SU-DHL-6 (cell line): ENCODE data around the gene ATP5PD.
"Not testable (repeated sequence)": the region's sequence is repeated elsewhere in the genome, so short reads cannot be mapped to it uniquely, and the experiment has no call there.

Experiments used
- H2AFZ ChIP-seq: fragments of 200-600 bp; sonication (generic); 2 replicates; pipeline ENCODE4 v1.6.1; 2014; ENCODE audit warnings: low read depth, mild to moderate bottlenecking, moderate library complexity, mixed read lengths, antibody characterized with exemption, low read length; ENCODE audit not compliant: severe bottlenecking
- H3F3A ChIP-seq: fragments of 200-600 bp; shearing (Covaris generic); 2 replicates; pipeline ENCODE4 v1.6.0; 2016; ENCODE audit warnings: antibody characterized with exemption, mild to moderate bottlenecking; ENCODE audit not compliant: insufficient read depth
- H3K27ac ChIP-seq: fragments of 200-600 bp; sonication (generic); 2 replicates; pipeline ENCODE4 v1.5.1; 2016; ENCODE audit warnings: low read depth, mild to moderate bottlenecking, low read length, moderate library complexity, mixed read lengths
- H3K27me3 ChIP-seq: fragments of 200-600 bp; sonication (generic), shearing (Covaris generic); 2 replicates; pipeline ENCODE4 v1.6.0; 2014; ENCODE audit warnings: mild to moderate bottlenecking, low read length
- H3K36me3 ChIP-seq: fragments of 200-600 bp; sonication (generic); 2 replicates; pipeline ENCODE4 v1.6.1; 2014; ENCODE audit warnings: mild to moderate bottlenecking, low read length, mixed read lengths
- H3K4me2 ChIP-seq: fragments of 300-600, 200-600 bp; shearing (Covaris generic), sonication (generic); 2 replicates; pipeline ENCODE4 v1.6.0; 2014; ENCODE audit warnings: low read length, low read depth, mild to moderate bottlenecking; ENCODE audit not compliant: poor library complexity, severe bottlenecking
- H3K4me3 ChIP-seq: fragments of 200-600 bp; sonication (generic); 2 replicates; pipeline ENCODE4 v1.5.1; 2014; ENCODE audit warnings: antibody characterized with exemption, low read length, mild to moderate bottlenecking, mixed read lengths; ENCODE audit not compliant: insufficient read depth, poor library complexity, severe bottlenecking
- H3K79me2 ChIP-seq: fragments of 200-600 bp; sonication (generic); 2 replicates; pipeline ENCODE4 v1.6.1; 2014; ENCODE audit warnings: mild to moderate bottlenecking, low read length, moderate library complexity; ENCODE audit not compliant: insufficient read depth
- H3K9ac ChIP-seq: fragments of 200-600 bp; sonication (generic); 2 replicates; pipeline ENCODE4 v1.7.0; 2014; ENCODE audit warnings: mild to moderate bottlenecking, low read length
- H3K9me2 ChIP-seq: fragments of 200-600 bp; sonication (generic); replicated peaks from 2 replicates; pipeline ENCODE4 v1.6.1; 2014; ENCODE audit warnings: low read length; ENCODE audit not compliant: insufficient read depth
- H3K9me3 ChIP-seq: fragments of 200-600 bp; sonication (generic); 2 replicates; pipeline ENCODE4 v1.6.1; 2014; ENCODE audit warnings: low read length, mixed read lengths; ENCODE audit not compliant: insufficient read depth
- H4K20me1 ChIP-seq: fragments of 200-600 bp; sonication (generic); 2 replicates; pipeline ENCODE4 v1.6.1; 2014; ENCODE audit warnings: low read depth, mild to moderate bottlenecking, antibody characterized with exemption, low read length, moderate library complexity, mixed read lengths
- EZH2phosphoT487 ChIP-seq: fragments of 200-600 bp; sonication (generic), shearing (Covaris generic); conservative IDR thresholded peaks from 2 replicates; pipeline ENCODE4 v1.6.1; 2018; ENCODE audit warnings: mild to moderate bottlenecking, antibody characterized with exemption, low read length, moderate library complexity, mixed read lengths
- TF ChIP-seq, protein P1 (sequence below): fragments of 200-600 bp; sonication (generic); IDR thresholded peaks from one replicate; pipeline ENCODE4 v1.5.1; 2017; ENCODE audit warnings: antibody characterized with exemption, mild to moderate bottlenecking, low read length, moderate library complexity; ENCODE audit not compliant: insufficient read depth, poor library complexity, severe bottlenecking

ATP5PD gene

DNA sequence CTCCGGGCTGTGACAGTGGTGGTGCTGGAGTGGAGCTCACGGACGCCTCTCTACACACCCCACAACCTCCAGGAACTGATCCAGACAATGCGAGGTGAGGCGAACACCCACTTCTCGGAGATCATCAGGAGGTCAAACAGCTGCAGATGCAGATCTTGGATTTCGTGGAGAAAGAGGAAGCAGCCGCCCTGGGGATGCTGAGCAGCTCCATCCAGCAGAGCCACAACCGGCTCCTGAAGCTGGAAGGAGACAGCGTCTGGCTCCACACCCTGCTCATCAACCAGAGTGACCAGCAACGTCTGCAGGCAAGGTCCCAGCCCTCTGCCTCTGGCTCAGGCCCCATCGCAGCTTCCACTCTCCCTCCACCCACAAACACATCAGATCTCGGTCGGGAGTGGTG, 27.8 kb upstream of the ATP5PD start:
- no peak overlapping the region for H2AFZ ChIP-seq
- no peaks in the 10 kb centered on the region for H3F3A ChIP-seq
- no peak overlapping the region for H3K4me3 ChIP-seq
- no peak for TF ChIP-seq EZH2phosphoT487
- TF ChIP-seq, protein P1, sequence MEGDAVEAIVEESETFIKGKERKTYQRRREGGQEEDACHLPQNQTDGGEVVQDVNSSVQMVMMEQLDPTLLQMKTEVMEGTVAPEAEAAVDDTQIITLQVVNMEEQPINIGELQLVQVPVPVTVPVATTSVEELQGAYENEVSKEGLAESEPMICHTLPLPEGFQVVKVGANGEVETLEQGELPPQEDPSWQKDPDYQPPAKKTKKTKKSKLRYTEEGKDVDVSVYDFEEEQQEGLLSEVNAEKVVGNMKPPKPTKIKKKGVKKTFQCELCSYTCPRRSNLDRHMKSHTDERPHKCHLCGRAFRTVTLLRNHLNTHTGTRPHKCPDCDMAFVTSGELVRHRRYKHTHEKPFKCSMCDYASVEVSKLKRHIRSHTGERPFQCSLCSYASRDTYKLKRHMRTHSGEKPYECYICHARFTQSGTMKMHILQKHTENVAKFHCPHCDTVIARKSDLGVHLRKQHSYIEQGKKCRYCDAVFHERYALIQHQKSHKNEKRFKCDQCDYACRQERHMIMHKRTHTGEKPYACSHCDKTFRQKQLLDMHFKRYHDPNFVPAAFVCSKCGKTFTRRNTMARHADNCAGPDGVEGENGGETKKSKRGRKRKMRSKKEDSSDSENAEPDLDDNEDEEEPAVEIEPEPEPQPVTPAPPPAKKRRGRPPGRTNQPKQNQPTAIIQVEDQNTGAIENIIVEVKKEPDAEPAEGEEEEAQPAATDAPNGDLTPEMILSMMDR: no peak
- H4K20me1 ChIP-seq: no peaks in the 10 kb centered on the region
- H3K79me2 ChIP-seq: no peaks in the 10 kb centered on the region
- H3K27ac ChIP-seq: no peak overlapping the region
- H3K9me3 ChIP-seq: no peaks in the 10 kb centered on the region
- H3K9ac ChIP-seq: no peak overlapping the region
- no peak overlapping the region for H3K4me2 ChIP-seq
- H3K27me3 ChIP-seq: no peaks in the 10 kb centered on the region
- H3K36me3 ChIP-seq: no peaks in the 10 kb centered on the region
- H3K9me2 ChIP-seq: no peaks in the 10 kb centered on the region

DNA sequence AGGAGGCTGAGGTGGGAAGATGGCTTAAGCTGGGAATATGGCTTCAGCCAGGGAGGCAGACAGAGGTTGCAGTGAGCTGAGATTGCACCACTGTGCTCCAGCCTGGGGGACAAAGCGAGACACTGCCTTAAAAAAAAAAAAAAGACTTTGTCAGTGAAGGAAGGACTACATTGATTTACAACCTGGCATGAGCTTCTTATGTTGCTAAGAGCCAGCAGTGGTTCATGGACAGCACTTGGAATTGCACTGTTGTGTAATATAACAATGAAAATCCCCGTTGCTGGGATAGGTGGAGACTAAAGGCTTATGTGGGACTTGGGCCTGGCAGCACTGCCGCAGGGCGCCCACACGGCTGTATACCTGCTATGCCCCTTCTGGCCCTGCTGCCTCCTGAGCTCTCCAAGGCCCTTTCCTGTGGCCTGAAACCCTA, 26.9 kb upstream of the ATP5PD start:
- H3K79me2 ChIP-seq: no peaks in the 10 kb centered on the region
- H3K36me3 ChIP-seq: no peaks in the 10 kb centered on the region
- TF ChIP-seq, protein P1: no peak
- no peak for TF ChIP-seq EZH2phosphoT487
- no peaks in the 10 kb centered on the region for H4K20me1 ChIP-seq
- no peaks in the 10 kb centered on the region for H3K9me2 ChIP-seq
- no peaks in the 10 kb centered on the region for H3K27me3 ChIP-seq
- H3F3A ChIP-seq: no peaks in the 10 kb centered on the region
- no peak overlapping the region for H2AFZ ChIP-seq
- H3K9me3 ChIP-seq: no peaks in the 10 kb centered on the region
- no peak overlapping the region for H3K4me3 ChIP-seq
- no peak overlapping the region for H3K4me2 ChIP-seq
- no peak overlapping the region for H3K9ac ChIP-seq
- no peak overlapping the region for H3K27ac ChIP-seq

DNA sequence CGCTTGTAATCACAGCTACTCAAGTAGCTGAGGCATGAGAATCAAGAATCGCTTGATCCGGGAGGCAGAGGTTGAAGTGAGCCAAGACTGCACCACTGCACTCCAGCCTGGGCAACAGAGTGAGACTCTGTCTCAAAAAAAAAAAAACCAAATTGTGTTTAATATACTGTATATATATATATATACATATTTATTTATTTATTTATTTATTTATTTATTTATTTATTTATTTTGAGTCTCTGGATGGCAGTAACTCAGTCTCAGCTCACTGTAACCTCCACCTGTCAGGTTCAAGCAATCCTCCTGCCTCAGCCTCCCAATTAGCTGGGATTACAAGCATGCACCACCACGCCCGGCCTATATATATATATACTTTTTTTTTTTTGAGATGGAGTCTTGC, 26.1 kb upstream of the ATP5PD start:
- not testable (repeated sequence) for H3K27ac ChIP-seq

DNA sequence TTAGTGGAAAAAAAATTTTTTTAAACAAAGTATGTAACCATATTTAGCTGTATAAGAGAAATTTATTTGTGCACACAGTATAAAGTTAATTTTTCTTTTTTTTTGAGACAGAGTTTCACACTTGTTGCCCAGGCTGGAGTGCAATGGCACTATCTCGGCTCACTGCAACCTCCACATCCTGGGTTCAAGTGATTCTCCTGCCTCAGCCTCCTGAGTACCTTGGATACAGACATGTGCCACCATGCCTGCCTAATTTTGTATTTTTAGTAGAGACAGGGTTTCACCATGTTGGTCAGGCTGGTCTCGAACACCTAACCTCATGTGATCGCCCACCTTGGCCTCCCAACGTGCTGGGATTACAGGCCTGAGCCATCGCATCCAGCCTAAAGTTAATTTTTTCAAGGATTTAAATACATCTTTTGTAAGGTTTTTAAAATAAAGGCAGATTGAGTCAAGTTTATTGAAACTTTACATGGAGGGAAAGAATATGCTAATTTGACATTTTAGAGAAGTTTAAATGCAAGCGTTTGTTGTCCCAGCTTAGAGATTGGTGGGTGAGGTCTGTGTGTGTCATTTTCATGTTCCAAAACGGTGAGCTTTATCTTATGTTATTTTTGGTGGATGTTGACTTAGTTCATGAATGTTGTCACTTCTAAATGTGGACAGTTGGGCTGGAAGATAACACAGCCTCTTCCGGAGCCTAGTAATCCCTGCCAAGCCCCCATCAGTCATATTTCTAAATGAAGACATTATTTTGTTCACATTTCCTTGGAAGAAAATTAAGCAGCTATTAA, 24.9 kb upstream of the ATP5PD start:
- H3K27ac ChIP-seq, H4K20me1 ChIP-seq, H3K4me2 ChIP-seq, H3K9me2 ChIP-seq, H3F3A ChIP-seq, H3K79me2 ChIP-seq, H3K9me3 ChIP-seq, H3K27me3 ChIP-seq, H3K4me3 ChIP-seq, H3K36me3 ChIP-seq, H3K9ac ChIP-seq, H2AFZ ChIP-seq: not testable (repeated sequence)

More for the DNA sequence above, 26.1 kb upstream of the ATP5PD start:
- not testable (repeated sequence) for H3K9me3 ChIP-seq, H3K36me3 ChIP-seq, H3F3A ChIP-seq, H3K4me2 ChIP-seq, H4K20me1 ChIP-seq, H3K4me3 ChIP-seq, H3K27me3 ChIP-seq, H2AFZ ChIP-seq, H3K9ac ChIP-seq, H3K79me2 ChIP-seq, H3K9me2 ChIP-seq
